Measurements from ENCODE around the gene SPTLC2.

DNA sequence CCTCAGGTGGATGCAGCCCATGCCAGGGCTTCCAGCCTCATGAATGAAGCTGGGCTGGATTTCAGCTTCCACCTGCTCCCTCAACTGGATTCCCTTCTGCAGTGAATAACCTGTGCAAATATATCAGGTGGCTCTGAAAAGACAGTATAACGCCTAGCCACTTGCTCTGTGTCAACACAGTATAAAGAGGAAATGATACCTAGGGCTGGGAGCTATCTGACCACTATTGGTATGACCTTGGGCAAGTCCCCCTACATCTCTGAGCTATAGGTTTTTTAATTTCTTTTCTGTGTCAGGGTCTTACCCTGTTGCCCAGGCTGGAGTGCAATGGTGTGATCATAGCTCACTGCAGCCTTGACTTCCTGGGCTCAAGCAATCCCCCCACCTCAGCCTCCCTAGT lies 137.6 kb downstream of the SPTLC2 start:
- TF ChIP-seq POLR2AphosphoS5 (IDR thresholded peaks at IDR 0.05; ENCODE audit: low read depth, low read length) (no peak), SRF (IDR thresholded peaks at IDR 0.05; ENCODE audit: low read depth) (no peak), POLR2A (IDR thresholded peaks at IDR 0.05; ENCODE audit: borderline replicate concordance, extremely low read depth, insufficient read depth, insufficient read length) (no peak), EZH2 (IDR thresholded peaks at IDR 0.05) (no peak), EZH2phosphoT487 (IDR thresholded peaks at IDR 0.05; ENCODE audit: borderline replicate concordance) (no peak), RAD21 (IDR thresholded peaks at IDR 0.05; ENCODE audit: low read depth) (no peak), CEBPB (IDR thresholded peaks at IDR 0.05; ENCODE audit: low read depth) (no peak)
- TF ChIP-seq, protein P1, sequence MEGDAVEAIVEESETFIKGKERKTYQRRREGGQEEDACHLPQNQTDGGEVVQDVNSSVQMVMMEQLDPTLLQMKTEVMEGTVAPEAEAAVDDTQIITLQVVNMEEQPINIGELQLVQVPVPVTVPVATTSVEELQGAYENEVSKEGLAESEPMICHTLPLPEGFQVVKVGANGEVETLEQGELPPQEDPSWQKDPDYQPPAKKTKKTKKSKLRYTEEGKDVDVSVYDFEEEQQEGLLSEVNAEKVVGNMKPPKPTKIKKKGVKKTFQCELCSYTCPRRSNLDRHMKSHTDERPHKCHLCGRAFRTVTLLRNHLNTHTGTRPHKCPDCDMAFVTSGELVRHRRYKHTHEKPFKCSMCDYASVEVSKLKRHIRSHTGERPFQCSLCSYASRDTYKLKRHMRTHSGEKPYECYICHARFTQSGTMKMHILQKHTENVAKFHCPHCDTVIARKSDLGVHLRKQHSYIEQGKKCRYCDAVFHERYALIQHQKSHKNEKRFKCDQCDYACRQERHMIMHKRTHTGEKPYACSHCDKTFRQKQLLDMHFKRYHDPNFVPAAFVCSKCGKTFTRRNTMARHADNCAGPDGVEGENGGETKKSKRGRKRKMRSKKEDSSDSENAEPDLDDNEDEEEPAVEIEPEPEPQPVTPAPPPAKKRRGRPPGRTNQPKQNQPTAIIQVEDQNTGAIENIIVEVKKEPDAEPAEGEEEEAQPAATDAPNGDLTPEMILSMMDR (IDR thresholded peaks at IDR 0.05 in 2 of 3, conservative IDR thresholded peaks at IDR 0.05 in 1 of 3; ENCODE audit: borderline replicate concordance in 1 of 3, insufficient read depth in 1 of 3, low read depth in 2 of 3, low read length in 2 of 3) = no peak
- TF ChIP-seq, protein P2, sequence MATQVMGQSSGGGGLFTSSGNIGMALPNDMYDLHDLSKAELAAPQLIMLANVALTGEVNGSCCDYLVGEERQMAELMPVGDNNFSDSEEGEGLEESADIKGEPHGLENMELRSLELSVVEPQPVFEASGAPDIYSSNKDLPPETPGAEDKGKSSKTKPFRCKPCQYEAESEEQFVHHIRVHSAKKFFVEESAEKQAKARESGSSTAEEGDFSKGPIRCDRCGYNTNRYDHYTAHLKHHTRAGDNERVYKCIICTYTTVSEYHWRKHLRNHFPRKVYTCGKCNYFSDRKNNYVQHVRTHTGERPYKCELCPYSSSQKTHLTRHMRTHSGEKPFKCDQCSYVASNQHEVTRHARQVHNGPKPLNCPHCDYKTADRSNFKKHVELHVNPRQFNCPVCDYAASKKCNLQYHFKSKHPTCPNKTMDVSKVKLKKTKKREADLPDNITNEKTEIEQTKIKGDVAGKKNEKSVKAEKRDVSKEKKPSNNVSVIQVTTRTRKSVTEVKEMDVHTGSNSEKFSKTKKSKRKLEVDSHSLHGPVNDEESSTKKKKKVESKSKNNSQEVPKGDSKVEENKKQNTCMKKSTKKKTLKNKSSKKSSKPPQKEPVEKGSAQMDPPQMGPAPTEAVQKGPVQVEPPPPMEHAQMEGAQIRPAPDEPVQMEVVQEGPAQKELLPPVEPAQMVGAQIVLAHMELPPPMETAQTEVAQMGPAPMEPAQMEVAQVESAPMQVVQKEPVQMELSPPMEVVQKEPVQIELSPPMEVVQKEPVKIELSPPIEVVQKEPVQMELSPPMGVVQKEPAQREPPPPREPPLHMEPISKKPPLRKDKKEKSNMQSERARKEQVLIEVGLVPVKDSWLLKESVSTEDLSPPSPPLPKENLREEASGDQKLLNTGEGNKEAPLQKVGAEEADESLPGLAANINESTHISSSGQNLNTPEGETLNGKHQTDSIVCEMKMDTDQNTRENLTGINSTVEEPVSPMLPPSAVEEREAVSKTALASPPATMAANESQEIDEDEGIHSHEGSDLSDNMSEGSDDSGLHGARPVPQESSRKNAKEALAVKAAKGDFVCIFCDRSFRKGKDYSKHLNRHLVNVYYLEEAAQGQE (IDR thresholded peaks at IDR 0.05; ENCODE audit: low read depth) = no peak
